A549 (cell line): ENCODE results near the gene TOM1L2.

Experiments used
- CHD2 ChIP-seq: fragments of 150-350 bp; IDR thresholded peaks from 2 replicates; pipeline ENCODE4 v1.6.1; 2014; ENCODE audit warnings: low read length; ENCODE audit not compliant: partially characterized antibody
- PBX3 ChIP-seq: IDR thresholded peaks from 2 replicates; pipeline ENCODE4 v1.6.1; 2012
- POLR2A ChIP-seq: IDR thresholded peaks from 2 replicates; pipeline ENCODE4 v1.6.1; 2012; ENCODE audit warnings: mild to moderate bottlenecking, low read length

DNA sequence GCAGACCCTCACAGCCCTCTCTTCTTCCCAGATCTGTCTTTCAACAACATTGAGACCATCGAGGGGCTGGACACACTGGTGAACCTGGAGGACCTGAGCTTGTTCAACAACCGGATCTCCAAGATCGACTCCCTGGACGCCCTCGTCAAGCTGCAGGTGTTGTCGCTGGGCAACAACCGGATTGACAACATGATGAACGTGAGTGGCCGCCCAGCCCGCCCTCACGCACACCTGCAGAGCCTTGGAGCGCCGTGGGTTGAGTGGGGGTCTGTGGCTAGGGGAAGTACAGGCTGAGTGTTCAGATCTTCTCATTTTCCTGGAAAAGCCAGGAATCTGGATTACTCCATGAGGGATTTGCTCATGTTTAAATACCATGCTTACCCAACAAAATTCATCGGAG, 15.7 kb upstream of the TOM1L2 start:
- TF ChIP-seq PBX3 (no peak), CHD2 (no peak), POLR2A (no peak)
